ENCODE data around the gene PCNX1.

Gene PCNX1

GRCh38 chr14:70889555-70889954, 17.7 kb upstream of the PCNX1 start:
- H3K27ac ChIP-seq (ENCODE audit: insufficient read depth, low read depth, low read length, poor library complexity, severe bottlenecking) = no peak overlapping the region
- H3K4me3 ChIP-seq (ENCODE audit: insufficient read depth, low read depth, low read length) = no peak overlapping the region

GRCh38 chr14:70890826-70891659, 16.2 kb upstream of the PCNX1 start:
- Histone ChIP-seq H3K4me3 (ENCODE audit: insufficient read depth, low read depth, low read length) (no peak overlapping the region), H3K4me1 (ENCODE audit: control insufficient read depth, insufficient read depth, low read length) (no peaks in the 10 kb centered on the region), H3K9me3 (ENCODE audit: control insufficient read depth, low read length) (no peaks in the 10 kb centered on the region), H3K27me3 (ENCODE audit: control insufficient read depth, insufficient read depth, low read length, poor library complexity, severe bottlenecking) (no peaks in the 10 kb centered on the region), H3K27ac (ENCODE audit: insufficient read depth, low read depth, low read length, poor library complexity, severe bottlenecking) (no peak overlapping the region), H3K36me3 (ENCODE audit: control insufficient read depth, insufficient read depth, low read length) (no peaks in the 10 kb centered on the region)
- WGBS, 2 experiments = 93 to 98% methylated on average over 5 of the region's 5 CpGs

More at GRCh38 chr14:70889555-70889954, 17.7 kb upstream of the PCNX1 start:
- Histone ChIP-seq H3K27me3 (ENCODE audit: control insufficient read depth, insufficient read depth, low read length, poor library complexity, severe bottlenecking) (no peaks in the 10 kb centered on the region), H3K9me3 (ENCODE audit: control insufficient read depth, low read length) (no peaks in the 10 kb centered on the region), H3K36me3 (ENCODE audit: control insufficient read depth, insufficient read depth, low read length) (no peaks in the 10 kb centered on the region), H3K4me1 (ENCODE audit: control insufficient read depth, insufficient read depth, low read length) (no peaks in the 10 kb centered on the region)
- 84 to 90% methylated on average over 5 of the region's 5 CpGs for WGBS, 2 experiments

- 86 to 91% methylated on average over 1 to 2 of the region's 2 CpGs for WGBS, 2 experiments
- Histone ChIP-seq H3K27me3 (ENCODE audit: control insufficient read depth, insufficient read depth, low read length, poor library complexity, severe bottlenecking) (no peaks in the 10 kb centered on the region), H3K36me3 (ENCODE audit: control insufficient read depth, insufficient read depth, low read length) (no peaks in the 10 kb centered on the region), H3K27ac (ENCODE audit: insufficient read depth, low read depth, low read length, poor library complexity, severe bottlenecking) (no peak overlapping the region), H3K4me1 (ENCODE audit: control insufficient read depth, insufficient read depth, low read length) (no peaks in the 10 kb centered on the region), H3K4me3 (ENCODE audit: insufficient read depth, low read depth, low read length) (no peak overlapping the region), H3K9me3 (ENCODE audit: control insufficient read depth, low read length) (no peaks in the 10 kb centered on the region)
Observed at GRCh38 chr14:70891737-70892136, 15.5 kb upstream of the PCNX1 start.

- Histone ChIP-seq H3K4me1 (ENCODE audit: control insufficient read depth, insufficient read depth, low read length) (no peaks in the 10 kb centered on the region), H3K9me3 (ENCODE audit: control insufficient read depth, low read length) (no peaks in the 10 kb centered on the region), H3K27ac (ENCODE audit: insufficient read depth, low read depth, low read length, poor library complexity, severe bottlenecking) (no peak overlapping the region), H3K36me3 (ENCODE audit: control insufficient read depth, insufficient read depth, low read length) (no peaks in the 10 kb centered on the region), H3K27me3 (ENCODE audit: control insufficient read depth, insufficient read depth, low read length, poor library complexity, severe bottlenecking) (no peaks in the 10 kb centered on the region), H3K4me3 (ENCODE audit: insufficient read depth, low read depth, low read length) (no peak overlapping the region)
- 91 to 93% methylated on average over 12 to 13 of the region's 13 CpGs for WGBS, 2 experiments
Observed at GRCh38 chr14:70893062-70893845, 14.0 kb upstream of the PCNX1 start.

- H3K9me3 ChIP-seq (ENCODE audit: control insufficient read depth, low read length) = no peaks in the 10 kb centered on the region
- whole genome bisulfite sequencing, 2 experiments = 92 to 96% methylated on average over 5 of the region's 5 CpGs
- no peaks in the 10 kb centered on the region for H3K4me1 ChIP-seq (ENCODE audit: control insufficient read depth, insufficient read depth, low read length)
- H3K4me3 ChIP-seq (ENCODE audit: insufficient read depth, low read depth, low read length) = no peak overlapping the region
- no peaks in the 10 kb centered on the region for H3K36me3 ChIP-seq (ENCODE audit: control insufficient read depth, insufficient read depth, low read length)
- no peak overlapping the region for H3K27ac ChIP-seq (ENCODE audit: insufficient read depth, low read depth, low read length, poor library complexity, severe bottlenecking)
- H3K27me3 ChIP-seq (ENCODE audit: control insufficient read depth, insufficient read depth, low read length, poor library complexity, severe bottlenecking) = no peaks in the 10 kb centered on the region
Observed at GRCh38 chr14:70893858-70894291, 13.4 kb upstream of the PCNX1 start.

GRCh38 chr14:70894868-70895267, 12.4 kb upstream of the PCNX1 start:
- H3K4me3 ChIP-seq (ENCODE audit: insufficient read depth, low read depth, low read length) = no peak overlapping the region
- no peaks in the 10 kb centered on the region for H3K27me3 ChIP-seq (ENCODE audit: control insufficient read depth, insufficient read depth, low read length, poor library complexity, severe bottlenecking)
- 69 to 72% methylated on average over 2 of the region's 2 CpGs for WGBS, 2 experiments
- H3K27ac ChIP-seq (ENCODE audit: insufficient read depth, low read depth, low read length, poor library complexity, severe bottlenecking) = no peak overlapping the region
- no peaks in the 10 kb centered on the region for H3K9me3 ChIP-seq (ENCODE audit: control insufficient read depth, low read length)
- no peaks in the 10 kb centered on the region for H3K4me1 ChIP-seq (ENCODE audit: control insufficient read depth, insufficient read depth, low read length)
- no peaks in the 10 kb centered on the region for H3K36me3 ChIP-seq (ENCODE audit: control insufficient read depth, insufficient read depth, low read length)

GRCh38 chr14:70896317-70896716, 10.9 kb upstream of the PCNX1 start:
- Histone ChIP-seq H3K4me3 (ENCODE audit: insufficient read depth, low read depth, low read length) (no peak overlapping the region), H3K27me3 (ENCODE audit: control insufficient read depth, insufficient read depth, low read length, poor library complexity, severe bottlenecking) (no peaks in the 10 kb centered on the region), H3K4me1 (ENCODE audit: control insufficient read depth, insufficient read depth, low read length) (no peaks in the 10 kb centered on the region), H3K27ac (ENCODE audit: insufficient read depth, low read depth, low read length, poor library complexity, severe bottlenecking) (no peak overlapping the region), H3K36me3 (ENCODE audit: control insufficient read depth, insufficient read depth, low read length) (no peaks in the 10 kb centered on the region), H3K9me3 (ENCODE audit: control insufficient read depth, low read length) (no peaks in the 10 kb centered on the region)
- WGBS, 2 experiments = 89 to 100% methylated on average over 1 of the region's 1 CpG

GRCh38 chr14:70896981-70897380, 10.3 kb upstream of the PCNX1 start:
- H3K27me3 ChIP-seq (ENCODE audit: control insufficient read depth, insufficient read depth, low read length, poor library complexity, severe bottlenecking) = no peaks in the 10 kb centered on the region
- WGBS, 2 experiments = 95% methylated on average over 3 of the region's 3 CpGs
- H3K9me3 ChIP-seq (ENCODE audit: control insufficient read depth, low read length) = no peaks in the 10 kb centered on the region
- no peak overlapping the region for H3K4me3 ChIP-seq (ENCODE audit: insufficient read depth, low read depth, low read length)
- H3K27ac ChIP-seq (ENCODE audit: insufficient read depth, low read depth, low read length, poor library complexity, severe bottlenecking) = no peak overlapping the region
- H3K4me1 ChIP-seq (ENCODE audit: control insufficient read depth, insufficient read depth, low read length) = no peaks in the 10 kb centered on the region
- H3K36me3 ChIP-seq (ENCODE audit: control insufficient read depth, insufficient read depth, low read length) = no peaks in the 10 kb centered on the region

GRCh38 chr14:70897464-70897863, 9.8 kb upstream of the PCNX1 start:
- 85 to 94% methylated on average over 2 of the region's 2 CpGs for WGBS, 2 experiments
- no peaks in the 10 kb centered on the region for H3K27me3 ChIP-seq (ENCODE audit: control insufficient read depth, insufficient read depth, low read length, poor library complexity, severe bottlenecking)
- no peaks in the 10 kb centered on the region for H3K9me3 ChIP-seq (ENCODE audit: control insufficient read depth, low read length)
- H3K27ac ChIP-seq (ENCODE audit: insufficient read depth, low read depth, low read length, poor library complexity, severe bottlenecking) = no peak overlapping the region
- H3K4me1 ChIP-seq (ENCODE audit: control insufficient read depth, insufficient read depth, low read length) = no peaks in the 10 kb centered on the region
- H3K36me3 ChIP-seq (ENCODE audit: control insufficient read depth, insufficient read depth, low read length) = no peaks in the 10 kb centered on the region
- no peak overlapping the region for H3K4me3 ChIP-seq (ENCODE audit: insufficient read depth, low read depth, low read length)

- no peaks in the 10 kb centered on the region for H3K4me1 ChIP-seq (ENCODE audit: control insufficient read depth, insufficient read depth, low read length)
- H3K36me3 ChIP-seq (ENCODE audit: control insufficient read depth, insufficient read depth, low read length) = no peaks in the 10 kb centered on the region
- 91% methylated on average over 3 of the region's 3 CpGs for WGBS, 2 experiments
- no peaks in the 10 kb centered on the region for H3K27me3 ChIP-seq (ENCODE audit: control insufficient read depth, insufficient read depth, low read length, poor library complexity, severe bottlenecking)
- H3K4me3 ChIP-seq (ENCODE audit: insufficient read depth, low read depth, low read length) = no peak overlapping the region
- no peak overlapping the region for H3K27ac ChIP-seq (ENCODE audit: insufficient read depth, low read depth, low read length, poor library complexity, severe bottlenecking)
- H3K9me3 ChIP-seq (ENCODE audit: control insufficient read depth, low read length) = no peaks in the 10 kb centered on the region
Observed at GRCh38 chr14:70898111-70898745, 9.0 kb upstream of the PCNX1 start.
